ENCODE results near the gene NKD2.
A peak's percentile ranks its signal among the peaks of the same experiment; 100 is the strongest.

Gene NKD2

GRCh38 chr5:1029282-1029944, 20.8 kb downstream of the NKD2 start:
- no peak for DNase-seq

DNA sequence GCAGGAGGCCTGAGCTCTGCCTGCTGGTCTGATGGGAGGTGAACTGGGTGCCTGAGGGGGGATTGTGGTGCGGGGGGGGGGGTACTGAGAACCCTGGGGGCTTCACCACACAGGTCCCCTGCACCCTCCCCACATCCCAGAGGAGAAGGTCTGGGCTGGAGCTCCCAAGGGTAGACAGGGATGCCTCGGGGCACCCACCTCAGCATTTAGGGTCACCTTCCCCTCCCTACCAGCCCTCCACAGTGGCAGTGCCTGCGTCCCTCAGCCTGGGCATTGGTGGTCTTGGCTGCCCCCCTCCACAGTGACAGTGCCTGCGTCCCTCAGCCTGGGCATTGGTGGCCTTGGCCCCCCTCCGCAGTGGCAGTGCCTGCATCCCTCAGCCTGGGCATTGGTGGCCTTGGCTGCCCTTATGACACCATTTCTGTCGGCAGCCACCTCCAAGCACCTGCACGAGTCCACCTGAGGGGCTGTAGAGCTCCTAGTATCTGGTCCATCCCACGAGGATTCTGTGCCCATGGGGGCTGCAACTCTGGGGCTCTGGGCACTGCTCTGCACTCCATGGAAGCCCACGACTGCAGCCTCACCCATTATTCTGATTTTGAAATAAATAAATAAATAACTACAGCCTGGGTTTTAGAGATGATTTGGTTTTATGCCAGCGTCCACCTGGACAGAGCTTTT, 21.5 kb downstream of the NKD2 start:
- no peak for DNase-seq

DNA sequence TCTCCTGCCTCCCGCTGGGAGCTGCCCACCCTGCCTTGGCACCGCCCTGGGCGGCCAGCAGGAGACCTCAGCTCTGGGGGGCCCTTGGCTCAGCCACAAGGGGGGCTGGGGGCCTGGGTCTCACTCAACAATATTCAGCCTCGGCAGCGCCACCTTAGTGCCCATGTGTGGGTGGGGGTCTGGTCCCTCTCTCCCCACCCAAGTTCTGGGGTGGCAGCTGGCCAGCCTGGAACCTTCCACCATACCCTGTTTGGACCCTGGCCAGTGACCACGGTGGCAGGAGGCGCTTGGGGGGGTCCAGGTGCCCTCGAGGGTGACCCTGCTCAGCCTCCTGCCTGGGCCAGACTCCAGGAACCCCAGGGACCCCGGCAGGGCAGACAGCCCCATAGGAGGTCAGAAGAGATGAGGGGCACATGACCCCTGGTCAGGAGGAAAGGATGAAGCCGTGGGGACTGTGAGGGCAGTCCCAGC, 22.2 kb downstream of the NKD2 start:
- no peak for DNase-seq

- DNase-seq: no peak
Observed at GRCh38 chr5:1031306-1031959, 22.8 kb downstream of the NKD2 start.

DNA sequence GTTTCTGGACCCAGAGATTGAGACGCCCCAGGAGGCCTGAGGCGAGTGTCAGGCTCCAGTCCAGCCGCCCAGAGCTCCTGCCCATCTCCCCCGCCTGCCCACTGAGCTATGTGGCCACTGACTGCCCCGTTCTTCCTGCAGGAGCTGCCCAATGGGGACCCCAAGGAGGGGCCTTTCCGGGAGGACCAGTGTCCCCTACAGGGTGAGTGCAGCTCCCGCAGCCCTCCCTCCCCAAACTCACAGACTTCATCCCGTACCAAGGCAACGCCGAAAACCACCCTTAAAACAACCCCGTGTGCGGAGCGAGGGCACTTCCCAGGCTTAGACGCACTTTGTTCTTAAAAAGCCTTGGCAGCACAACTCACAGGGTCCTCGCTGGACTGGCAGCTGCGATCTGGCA, 23.4 kb downstream of the NKD2 start:
- no peak for DNase-seq

GRCh38 chr5:1032551-1033027, 24.0 kb downstream of the NKD2 start:
- DNase-seq: no peak

DNA sequence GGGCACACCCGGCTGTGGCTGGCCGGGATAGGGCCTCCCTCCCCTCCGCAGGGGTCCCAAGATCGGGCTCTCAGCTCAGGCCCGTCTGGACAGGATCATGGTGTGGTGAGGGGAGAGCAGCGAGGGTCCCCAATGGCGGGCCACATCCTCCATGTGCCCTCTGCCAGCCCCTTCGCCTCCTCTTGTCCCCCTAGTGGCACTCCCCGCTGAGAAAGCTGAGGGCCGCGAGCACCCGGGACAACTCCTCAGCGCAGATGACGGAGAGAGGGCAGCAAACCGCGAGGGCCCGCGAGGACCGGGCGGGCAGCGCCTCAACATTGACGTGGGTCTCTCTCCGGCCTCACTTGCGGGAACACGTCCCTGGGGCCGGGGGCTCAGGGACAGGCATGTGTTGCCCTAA, 24.6 kb downstream of the NKD2 start:
- peak in 1 of 51 donors; percentile 10 for DNase-seq

- peak in 4 of 51 donors; percentile 13 to 52 (median 18) for DNase-seq
Observed at GRCh38 chr5:1033606-1034420, 25.2 kb downstream of the NKD2 start.

DNA sequence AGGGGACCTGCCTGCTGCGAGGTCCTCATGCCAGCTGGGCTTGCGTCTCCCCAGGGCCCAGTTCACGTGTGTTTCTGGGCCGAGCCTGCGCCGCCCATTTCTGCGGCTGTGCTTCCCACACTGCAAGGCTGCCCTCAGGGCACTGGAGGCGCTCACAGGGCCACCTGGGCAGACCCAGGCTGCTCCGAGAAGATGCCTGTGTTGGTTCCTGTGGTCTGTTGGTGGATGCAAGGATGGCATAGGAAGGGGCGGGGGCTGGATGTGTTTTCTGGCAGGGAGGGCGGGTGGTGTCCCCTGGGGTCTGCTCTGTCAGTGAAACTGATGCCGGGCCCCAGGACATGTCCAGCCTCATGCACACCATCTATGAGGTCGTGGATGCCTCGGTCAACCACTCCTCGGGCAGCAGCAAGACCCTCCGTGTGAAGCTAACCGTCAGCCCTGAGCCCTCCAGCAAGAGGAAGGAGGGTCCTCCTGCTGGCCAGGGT, 25.9 kb downstream of the NKD2 start:
- DNase-seq: no peak

GRCh38 chr5:1034986-1035385, 26.4 kb downstream of the NKD2 start:
- no peak for DNase-seq

- DNase-seq: no peak
Observed at GRCh38 chr5:1035421-1036405, 27.1 kb downstream of the NKD2 start.

- no peak for DNase-seq
Observed at GRCh38 chr5:1036504-1037122, 28.0 kb downstream of the NKD2 start.

GRCh38 chr5:1037123-1037670, 28.6 kb downstream of the NKD2 start:
- no peak for DNase-seq

GRCh38 chr5:1037671-1038416, 29.2 kb downstream of the NKD2 start:
- no peak for DNase-seq

GRCh38 chr5:1038417-1039209, 30.0 kb downstream of the NKD2 start:
- no peak for DNase-seq

- no peak for DNase-seq
Observed at GRCh38 chr5:1039210-1039548, 30.6 kb downstream of the NKD2 start.

DNA sequence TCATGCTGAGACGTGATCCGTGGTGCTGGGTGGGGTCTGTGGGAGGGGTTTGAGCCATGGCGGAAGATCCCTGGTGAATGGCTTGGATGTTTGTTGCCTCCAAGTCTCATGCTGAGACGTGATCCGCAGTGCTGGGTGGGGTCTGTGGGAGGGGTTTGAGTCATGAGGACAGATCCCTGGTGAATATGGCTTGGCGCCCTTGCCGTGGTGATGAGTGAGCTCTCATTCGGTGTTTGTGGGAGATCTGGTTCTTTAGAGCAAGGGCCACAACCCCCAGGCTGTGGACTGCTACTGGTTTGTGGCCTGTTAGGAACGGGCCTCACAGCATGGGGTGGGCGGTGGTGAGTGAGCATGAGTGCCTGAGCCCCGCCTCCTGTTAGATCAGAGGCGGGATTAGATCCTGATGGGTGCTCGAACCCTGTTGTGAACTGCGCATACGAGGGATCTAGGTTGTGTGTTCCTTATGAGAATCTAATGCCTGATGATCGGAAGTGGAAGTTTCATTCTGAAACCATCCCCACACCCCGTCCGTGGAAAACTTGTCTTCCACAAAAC, 31.2 kb downstream of the NKD2 start:
- no peak for DNase-seq

GRCh38 chr5:1040571-1040970, 32.0 kb downstream of the NKD2 start:
- DNase-seq: no peak
